Mesenchymal stem cell (in vitro differentiated cells and primary cell): ENCODE measurements around the gene QKI.

Source experiments
- DNase-seq: peaks from one replicate; pipeline ENCODE4 v3.0.0-alpha.2; 2013
- H2AFZ ChIP-seq: one replicate; pipeline ENCODE4 v1.6.1; 2013; ENCODE audit warnings: low read depth, mild to moderate bottlenecking, control low read depth, inconsistent platforms, low read length, moderate library complexity
- H2AK5ac ChIP-seq: 2 replicates; pipeline ENCODE4 v1.6.1; 2013; ENCODE audit warnings: low read length, moderate library complexity, mild to moderate bottlenecking, inconsistent platforms; ENCODE audit not compliant: severe bottlenecking
- H2BK120ac ChIP-seq: one replicate; pipeline ENCODE4 v1.6.1; 2013; ENCODE audit warnings: low read depth, mild to moderate bottlenecking, inconsistent platforms, low read length, moderate library complexity
- H2BK12ac ChIP-seq, 2 experiments: one replicate each; pipeline ENCODE4 v1.6.1; 2013; ENCODE audit warnings: inconsistent platforms in 2 of 2, low read length in 2 of 2, mild to moderate bottlenecking in 2 of 2, moderate library complexity in 2 of 2, control low read depth in 1 of 2
- H2BK15ac ChIP-seq: one replicate; pipeline ENCODE4 v1.6.1; 2013; ENCODE audit warnings: mild to moderate bottlenecking, low read depth, inconsistent platforms; ENCODE audit not compliant: poor library complexity, severe bottlenecking
- H2BK5ac ChIP-seq: 2 replicates; pipeline ENCODE4 v1.6.1; 2013; ENCODE audit warnings: low read depth, mild to moderate bottlenecking, low read length, control low read depth, inconsistent platforms; ENCODE audit not compliant: poor library complexity, severe bottlenecking
- H3K14ac ChIP-seq, 2 experiments: one replicate each; pipeline ENCODE4 v1.6.1; 2013; ENCODE audit warnings: inconsistent platforms in 2 of 2, low read length in 2 of 2, control low read depth in 1 of 2, mild to moderate bottlenecking in 1 of 2, moderate library complexity in 1 of 2
- H3K18ac ChIP-seq, 2 experiments: one replicate each; pipeline ENCODE4 v1.6.1; 2013; ENCODE audit warnings: inconsistent platforms in 2 of 2, low read length in 2 of 2, control low read depth in 1 of 2, low read depth in 1 of 2, mild to moderate bottlenecking in 1 of 2
- H3K23ac ChIP-seq, 2 experiments: one replicate each; pipeline ENCODE4 v1.6.1; 2013; ENCODE audit warnings: inconsistent platforms in 2 of 2, low read length in 2 of 2, mild to moderate bottlenecking in 2 of 2, moderate library complexity in 2 of 2, control low read depth in 1 of 2
- H3K27ac ChIP-seq: 2 replicates; pipeline ENCODE4 v1.5.1; 2013; ENCODE audit warnings: mild to moderate bottlenecking, moderate library complexity, low read length, control low read depth, inconsistent platforms; ENCODE audit not compliant: poor library complexity, severe bottlenecking
- H3K27me3 ChIP-seq, 2 experiments: 2 replicates each; pipeline versions ENCODE4 v1.6.1 to v1.7.0; 2013; ENCODE audit warnings: low read length in 2 of 2, mild to moderate bottlenecking in 2 of 2, moderate library complexity in 2 of 2, control low read depth in 1 of 2, inconsistent platforms in 1 of 2; ENCODE audit not compliant: control insufficient read depth in 1 of 2, insufficient read depth in 1 of 2
- H3K36me3 ChIP-seq, 2 experiments: 2 replicates each; pipeline versions ENCODE4 v1.6.1 to v1.7.0; 2013; ENCODE audit warnings: low read length in 2 of 2, control low read depth in 1 of 2, inconsistent platforms in 1 of 2, low read depth in 1 of 2, mild to moderate bottlenecking in 1 of 2; ENCODE audit not compliant: insufficient read depth in 2 of 2, control insufficient read depth in 1 of 2
- H3K4ac ChIP-seq, 2 experiments: one replicate each; pipeline ENCODE4 v1.6.1; 2013; ENCODE audit warnings: inconsistent platforms in 2 of 2, low read length in 2 of 2, mild to moderate bottlenecking in 2 of 2, moderate library complexity in 2 of 2, control low read depth in 1 of 2, low read depth in 1 of 2
- H3K4me1 ChIP-seq: 2 replicates; pipeline ENCODE4 v1.6.1; 2013; ENCODE audit warnings: low read depth, low read length, control low read depth; ENCODE audit not compliant: control insufficient read depth, insufficient read depth
- H3K4me2 ChIP-seq: 2 replicates; pipeline ENCODE4 v1.6.1; 2013; ENCODE audit warnings: low read length, mild to moderate bottlenecking, inconsistent platforms; ENCODE audit not compliant: poor library complexity, severe bottlenecking
- H3K4me3 ChIP-seq, 2 experiments: 2 replicates each; pipeline versions ENCODE4 v1.5.1 to v1.7.0; 2013; ENCODE audit warnings: low read length in 2 of 2, mild to moderate bottlenecking in 2 of 2, control low read depth in 1 of 2, low read depth in 1 of 2; ENCODE audit not compliant: insufficient read depth in 1 of 2
- H3K79me1 ChIP-seq: replicated peaks from 2 replicates; pipeline ENCODE4 v1.6.1; 2013; ENCODE audit warnings: mild to moderate bottlenecking, control low read depth, low read length, inconsistent platforms; ENCODE audit not compliant: poor library complexity, severe bottlenecking
- H3K9ac ChIP-seq: 2 replicates; pipeline ENCODE4 v1.7.0; 2013; ENCODE audit warnings: mild to moderate bottlenecking, low read length, moderate library complexity
- H3K9me3 ChIP-seq: 2 replicates; pipeline ENCODE4 v1.7.0; 2013; ENCODE audit warnings: mild to moderate bottlenecking, low read length; ENCODE audit not compliant: control insufficient read depth
- H4K8ac ChIP-seq: one replicate; pipeline ENCODE4 v1.6.1; 2013; ENCODE audit warnings: inconsistent platforms, mild to moderate bottlenecking, low read length, moderate library complexity
- H4K91ac ChIP-seq: one replicate; pipeline ENCODE4 v1.6.1; 2013; ENCODE audit warnings: mild to moderate bottlenecking, low read length, inconsistent platforms
- WGBS: methylation state at CpG from one replicate; pipeline ENCODE4 v1.1.7; 2013; ENCODE audit warnings: mixed read lengths; 5-methylcytosine and 5-hydroxymethylcytosine counted together

The QKI gene

GRCh38 chr6:163463180-163463579 lies 48.7 kb downstream of the QKI start:
- Histone ChIP-seq H3K36me3 (peaks cover 0 to 5% of the 10 kb centered on the region in 2 experiments), H2BK15ac (no peak overlapping the region), H3K14ac (no peak overlapping the region), H3K23ac (no peak overlapping the region), H3K79me1 (peaks cover 1% of the 10 kb centered on the region), H4K8ac (no peak overlapping the region), H3K4me3 (no peak overlapping the region), H2AFZ (no peak overlapping the region), H3K4me1 (peaks cover 5% of the 10 kb centered on the region), H3K27me3 (no peaks in the 10 kb centered on the region), H3K9ac (no peak overlapping the region), H2BK120ac (no peak overlapping the region), H3K18ac (no peak overlapping the region), H3K9me3 (no peaks in the 10 kb centered on the region), H3K27ac (no peak overlapping the region), H4K91ac (no peak overlapping the region), H3K4me2 (no peak overlapping the region), H2BK12ac (no peak overlapping the region), H2BK5ac (no peak overlapping the region), H2AK5ac (no peak overlapping the region), H3K4ac (no peak overlapping the region)
- DNase-seq = no peak
- WGBS = 100% methylated on average over 4 of the region's 5 CpGs

DNA sequence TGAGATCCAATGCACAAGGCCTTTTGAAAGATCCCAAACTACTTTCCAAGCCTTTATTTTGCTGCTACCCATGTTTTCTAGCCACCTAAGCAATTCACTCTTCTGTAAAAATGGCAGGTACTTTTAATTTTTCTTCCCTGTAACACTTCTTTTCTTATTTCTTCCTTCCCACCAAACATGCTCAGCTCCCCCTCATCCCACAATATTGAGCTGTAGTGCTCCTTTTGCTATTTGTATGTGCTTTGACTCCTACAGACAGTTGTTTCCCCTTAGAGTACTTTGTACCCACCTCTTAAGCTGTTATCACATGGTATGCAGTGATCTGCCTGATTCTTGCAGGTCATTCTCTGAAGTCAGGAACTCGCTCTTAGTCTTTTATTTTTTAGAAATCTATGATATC lies 49.3 kb downstream of the QKI start:
- Histone ChIP-seq H3K9me3 (no peaks in the 10 kb centered on the region), H3K4me1 (peaks cover 5% of the 10 kb centered on the region), H3K27me3 (no peaks in the 10 kb centered on the region), H3K4me3 (no peak overlapping the region), H3K27ac (no peak overlapping the region), H2AK5ac (no peak overlapping the region), H3K4ac (no peak overlapping the region), H4K8ac (no peak overlapping the region), H2BK5ac (no peak overlapping the region), H2BK120ac (no peak overlapping the region), H4K91ac (no peak overlapping the region), H2BK15ac (no peak overlapping the region), H2AFZ (no peak overlapping the region), H3K9ac (no peak overlapping the region), H3K23ac (no peak overlapping the region), H3K4me2 (no peak overlapping the region), H3K14ac (no peak overlapping the region), H2BK12ac (no peak overlapping the region), H3K18ac (no peak overlapping the region), H3K36me3 (peaks cover 0 to 5% of the 10 kb centered on the region in 2 experiments), H3K79me1 (peaks cover 1% of the 10 kb centered on the region)
- no peak for DNase-seq
- WGBS = 100% methylated on average over 1 of the region's 1 CpG

GRCh38 chr6:163466839-163467390 lies 52.4 kb downstream of the QKI start:
- H3K27me3 ChIP-seq = no peaks in the 10 kb centered on the region
- peaks cover 4% of the 10 kb centered on the region for H3K79me1 ChIP-seq
- H2BK5ac ChIP-seq = no peak overlapping the region
- peaks cover 0 to 26% of the 10 kb centered on the region in 2 experiments for H3K36me3 ChIP-seq
- no peak overlapping the region for H2AFZ ChIP-seq
- H4K91ac ChIP-seq = no peak overlapping the region
- H3K9me3 ChIP-seq = peaks cover 22% of the 10 kb centered on the region
- no peak overlapping the region for H2BK12ac ChIP-seq
- H3K4me3 ChIP-seq = no peak overlapping the region
- H3K23ac ChIP-seq = no peak overlapping the region
- no peak overlapping the region for H3K14ac ChIP-seq
- H2AK5ac ChIP-seq = no peak overlapping the region
- no peak overlapping the region for H3K27ac ChIP-seq
- no peaks in the 10 kb centered on the region for H3K4me1 ChIP-seq
- H3K9ac ChIP-seq = peak overlapping the region; percentile 47
- H3K18ac ChIP-seq = no peak overlapping the region
- no CpG with 5 or more reads among the region's 3 CpGs for WGBS
- H4K8ac ChIP-seq = no peak overlapping the region
- no peak overlapping the region for H2BK120ac ChIP-seq
- no peak overlapping the region for H3K4ac ChIP-seq
- DNase-seq = no peak
- no peak overlapping the region for H2BK15ac ChIP-seq
- no peak overlapping the region for H3K4me2 ChIP-seq

GRCh38 chr6:163468738-163469137 lies 54.2 kb downstream of the QKI start:
- Histone ChIP-seq H3K23ac (no peak overlapping the region), H3K4me1 (no peaks in the 10 kb centered on the region), H3K14ac (no peak overlapping the region), H4K91ac (no peak overlapping the region), H3K79me1 (peaks cover 6% of the 10 kb centered on the region), H3K9ac (no peak overlapping the region), H2BK5ac (no peak overlapping the region), H3K4me2 (no peak overlapping the region), H3K9me3 (peaks cover 30% of the 10 kb centered on the region), H2AFZ (no peak overlapping the region), H3K4ac (no peak overlapping the region), H3K36me3 (peaks cover 0 to 31% of the 10 kb centered on the region in 2 experiments), H3K27ac (no peak overlapping the region), H2AK5ac (no peak overlapping the region), H3K4me3 (no peak overlapping the region), H2BK12ac (no peak overlapping the region), H2BK120ac (no peak overlapping the region), H4K8ac (no peak overlapping the region), H2BK15ac (no peak overlapping the region), H3K27me3 (no peaks in the 10 kb centered on the region), H3K18ac (no peak overlapping the region)
- no peak for DNase-seq
- 90% methylated on average over 2 of the region's 3 CpGs for WGBS
